ENCODE measurements around the gene ENPP1. TPM values are rescaled to one million over a fixed set of nuclear protein-coding genes. Genes with fewer than 3 reads are reported as not detected.

The ENPP1 gene
- total RNA-seq, 1 experiment from 2014 or later: 29.7 TPM

GRCh38 chr6:131765081-131765803 lies 42.6 kb upstream of the ENPP1 start:
- Mint-ChIP-seq H3K27me3 (ENCODE audit: low read depth) (peaks cover 26% of the 10 kb centered on the region), H3K36me3 (no peaks in the 10 kb centered on the region), H3K4me1 (no peaks in the 10 kb centered on the region), H3K27ac (no peak overlapping the region), H3K9me3 (no peaks in the 10 kb centered on the region), H3K4me3 (no peak overlapping the region)
- ATAC-seq (no peak), DNase-seq (ENCODE audit: low spot score) (no peak)
- CTCF ChIA-PET: no interaction called here
- no peak for TF ChIP-seq AR (CRISPR knock-in tag; IDR thresholded peaks at IDR 0.05)
- TF ChIP-seq SOX15 (CRISPR knock-in tag; IDR thresholded peaks at IDR 0.05): no peak
- TF ChIP-seq ZSCAN18 (CRISPR knock-in tag; IDR thresholded peaks at IDR 0.05): no peak
- TF ChIP-seq MAX (CRISPR knock-in tag; IDR thresholded peaks at IDR 0.05): no peak
- TF ChIP-seq E2F5 (CRISPR knock-in tag; IDR thresholded peaks at IDR 0.05): no peak
- TF ChIP-seq CREB1 (CRISPR knock-in tag; IDR thresholded peaks at IDR 0.05): no peak
- no peak for TF ChIP-seq RELA (CRISPR knock-in tag; IDR thresholded peaks at IDR 0.05; ENCODE audit: borderline replicate concordance)
- TF ChIP-seq SMAD3 (CRISPR knock-in tag; IDR thresholded peaks at IDR 0.05; ENCODE audit: borderline replicate concordance): no peak
- TF ChIP-seq MYBL2 (CRISPR knock-in tag; IDR thresholded peaks at IDR 0.05): no peak
- TF ChIP-seq TEAD1 (CRISPR knock-in tag; IDR thresholded peaks at IDR 0.05): no peak
- no peak for TF ChIP-seq NFYB (CRISPR knock-in tag; conservative IDR thresholded peaks at IDR 0.05; ENCODE audit: low read depth)
- no peak for TF ChIP-seq ZNF121 (CRISPR knock-in tag; IDR thresholded peaks at IDR 0.05)
- TF ChIP-seq FOXP1 (CRISPR knock-in tag; IDR thresholded peaks at IDR 0.05; ENCODE audit: borderline replicate concordance): no peak
- no peak for TF ChIP-seq ATF1 (CRISPR knock-in tag; IDR thresholded peaks at IDR 0.05)
- no peak for TF ChIP-seq FOXJ3 (CRISPR knock-in tag; IDR thresholded peaks at IDR 0.05; ENCODE audit: borderline replicate concordance)
- TF ChIP-seq JAZF1 (CRISPR knock-in tag; IDR thresholded peaks at IDR 0.05): no peak
- POLR2A ChIA-PET: no interaction called here

- no peak overlapping the region for H3K4me3 Mint-ChIP-seq
- TF ChIP-seq MXD4 (CRISPR knock-in tag; IDR thresholded peaks at IDR 0.05; ENCODE audit: borderline replicate concordance) (no peak), ZNF425 (CRISPR knock-in tag; conservative IDR thresholded peaks at IDR 0.05) (no peak), TP53 (CRISPR knock-in tag; IDR thresholded peaks at IDR 0.05) (no peak), KAT7 (CRISPR knock-in tag; IDR thresholded peaks at IDR 0.05; ENCODE audit: borderline replicate concordance) (no peak), GRHL2 (CRISPR knock-in tag; IDR thresholded peaks at IDR 0.05; ENCODE audit: insufficient replicate concordance, severe bottlenecking) (no peak), CREB1 (CRISPR knock-in tag; IDR thresholded peaks at IDR 0.05) (no peak)
- CTCF ChIA-PET: no interaction called here
These were observed 42.0 kb upstream of the ENPP1 start for GRCh38 chr6:131765804-131766135.

More at GRCh38 chr6:131765804-131766135, 42.0 kb upstream of the ENPP1 start:
- Mint-ChIP-seq H3K36me3 (no peaks in the 10 kb centered on the region), H3K4me1 (no peaks in the 10 kb centered on the region), H3K9me3 (no peaks in the 10 kb centered on the region), H3K27me3 (ENCODE audit: low read depth) (peaks cover 29% of the 10 kb centered on the region), H3K27ac (no peak overlapping the region)
- POLR2A ChIA-PET: no interaction called here
- ATAC-seq: no peak
- no peak for DNase-seq (ENCODE audit: low spot score)

Data from WTC11 (cell line).